Mesenchymal stem cell (in vitro differentiated cells and primary cell): ENCODE results near the gene WDR83.
A peak's percentile ranks its signal among the peaks of the same experiment; 100 is the strongest.

Source experiments
- DNase-seq: peaks from one replicate; pipeline ENCODE4 v3.0.0-alpha.2; 2013
- H2AFZ ChIP-seq: one replicate; pipeline ENCODE4 v1.6.1; 2013; ENCODE audit warnings: low read depth, mild to moderate bottlenecking, control low read depth, inconsistent platforms, low read length, moderate library complexity
- H2AK5ac ChIP-seq: 2 replicates; pipeline ENCODE4 v1.6.1; 2013; ENCODE audit warnings: low read length, moderate library complexity, mild to moderate bottlenecking, inconsistent platforms; ENCODE audit not compliant: severe bottlenecking
- H2BK120ac ChIP-seq: one replicate; pipeline ENCODE4 v1.6.1; 2013; ENCODE audit warnings: low read depth, mild to moderate bottlenecking, inconsistent platforms, low read length, moderate library complexity
- H2BK12ac ChIP-seq, 2 experiments: one replicate each; pipeline ENCODE4 v1.6.1; 2013; ENCODE audit warnings: inconsistent platforms in 2 of 2, low read length in 2 of 2, mild to moderate bottlenecking in 2 of 2, moderate library complexity in 2 of 2, control low read depth in 1 of 2
- H2BK15ac ChIP-seq: one replicate; pipeline ENCODE4 v1.6.1; 2013; ENCODE audit warnings: mild to moderate bottlenecking, low read depth, inconsistent platforms; ENCODE audit not compliant: poor library complexity, severe bottlenecking
- H2BK5ac ChIP-seq: 2 replicates; pipeline ENCODE4 v1.6.1; 2013; ENCODE audit warnings: low read depth, mild to moderate bottlenecking, low read length, control low read depth, inconsistent platforms; ENCODE audit not compliant: poor library complexity, severe bottlenecking
- H3K14ac ChIP-seq, 2 experiments: one replicate each; pipeline ENCODE4 v1.6.1; 2013; ENCODE audit warnings: inconsistent platforms in 2 of 2, low read length in 2 of 2, control low read depth in 1 of 2, mild to moderate bottlenecking in 1 of 2, moderate library complexity in 1 of 2
- H3K18ac ChIP-seq, 2 experiments: one replicate each; pipeline ENCODE4 v1.6.1; 2013; ENCODE audit warnings: inconsistent platforms in 2 of 2, low read length in 2 of 2, control low read depth in 1 of 2, low read depth in 1 of 2, mild to moderate bottlenecking in 1 of 2
- H3K23ac ChIP-seq, 2 experiments: one replicate each; pipeline ENCODE4 v1.6.1; 2013; ENCODE audit warnings: inconsistent platforms in 2 of 2, low read length in 2 of 2, mild to moderate bottlenecking in 2 of 2, moderate library complexity in 2 of 2, control low read depth in 1 of 2
- H3K27ac ChIP-seq: 2 replicates; pipeline ENCODE4 v1.5.1; 2013; ENCODE audit warnings: mild to moderate bottlenecking, moderate library complexity, low read length, control low read depth, inconsistent platforms; ENCODE audit not compliant: poor library complexity, severe bottlenecking
- H3K27me3 ChIP-seq, 2 experiments: 2 replicates each; pipeline versions ENCODE4 v1.6.1 to v1.7.0; 2013; ENCODE audit warnings: low read length in 2 of 2, mild to moderate bottlenecking in 2 of 2, moderate library complexity in 2 of 2, control low read depth in 1 of 2, inconsistent platforms in 1 of 2; ENCODE audit not compliant: control insufficient read depth in 1 of 2, insufficient read depth in 1 of 2
- H3K36me3 ChIP-seq, 2 experiments: 2 replicates each; pipeline versions ENCODE4 v1.6.1 to v1.7.0; 2013; ENCODE audit warnings: low read length in 2 of 2, control low read depth in 1 of 2, inconsistent platforms in 1 of 2, low read depth in 1 of 2, mild to moderate bottlenecking in 1 of 2; ENCODE audit not compliant: insufficient read depth in 2 of 2, control insufficient read depth in 1 of 2
- H3K4ac ChIP-seq, 2 experiments: one replicate each; pipeline ENCODE4 v1.6.1; 2013; ENCODE audit warnings: inconsistent platforms in 2 of 2, low read length in 2 of 2, mild to moderate bottlenecking in 2 of 2, moderate library complexity in 2 of 2, control low read depth in 1 of 2, low read depth in 1 of 2
- H3K4me1 ChIP-seq: 2 replicates; pipeline ENCODE4 v1.6.1; 2013; ENCODE audit warnings: low read depth, low read length, control low read depth; ENCODE audit not compliant: control insufficient read depth, insufficient read depth
- H3K4me2 ChIP-seq: 2 replicates; pipeline ENCODE4 v1.6.1; 2013; ENCODE audit warnings: low read length, mild to moderate bottlenecking, inconsistent platforms; ENCODE audit not compliant: poor library complexity, severe bottlenecking
- H3K4me3 ChIP-seq, 2 experiments: 2 replicates each; pipeline versions ENCODE4 v1.5.1 to v1.7.0; 2013; ENCODE audit warnings: low read length in 2 of 2, mild to moderate bottlenecking in 2 of 2, control low read depth in 1 of 2, low read depth in 1 of 2; ENCODE audit not compliant: insufficient read depth in 1 of 2
- H3K79me1 ChIP-seq: replicated peaks from 2 replicates; pipeline ENCODE4 v1.6.1; 2013; ENCODE audit warnings: mild to moderate bottlenecking, control low read depth, low read length, inconsistent platforms; ENCODE audit not compliant: poor library complexity, severe bottlenecking
- H3K9ac ChIP-seq: 2 replicates; pipeline ENCODE4 v1.7.0; 2013; ENCODE audit warnings: mild to moderate bottlenecking, low read length, moderate library complexity
- H3K9me3 ChIP-seq: 2 replicates; pipeline ENCODE4 v1.7.0; 2013; ENCODE audit warnings: mild to moderate bottlenecking, low read length; ENCODE audit not compliant: control insufficient read depth
- H4K8ac ChIP-seq: one replicate; pipeline ENCODE4 v1.6.1; 2013; ENCODE audit warnings: inconsistent platforms, mild to moderate bottlenecking, low read length, moderate library complexity
- H4K91ac ChIP-seq: one replicate; pipeline ENCODE4 v1.6.1; 2013; ENCODE audit warnings: mild to moderate bottlenecking, low read length, inconsistent platforms
- WGBS: methylation state at CpG from one replicate; pipeline ENCODE4 v1.1.7; 2013; ENCODE audit warnings: mixed read lengths; 5-methylcytosine and 5-hydroxymethylcytosine counted together

WDR83 gene

GRCh38 chr19:12623361-12624031 lies 43.1 kb upstream of the WDR83 start:
- H3K4ac ChIP-seq: no peak overlapping the region
- no peak overlapping the region for H3K9ac ChIP-seq
- H3K27me3 ChIP-seq: no peaks in the 10 kb centered on the region
- no peak overlapping the region for H3K14ac ChIP-seq
- H2AFZ ChIP-seq: no peak overlapping the region
- H3K4me2 ChIP-seq: no peak overlapping the region
- no peak overlapping the region for H2AK5ac ChIP-seq
- H3K79me1 ChIP-seq: peaks cover 10% of the 10 kb centered on the region
- peaks cover 52 to 59% of the 10 kb centered on the region in 2 experiments for H3K36me3 ChIP-seq
- no peaks in the 10 kb centered on the region for H3K4me1 ChIP-seq
- H2BK15ac ChIP-seq: no peak overlapping the region
- no peak overlapping the region for H3K23ac ChIP-seq
- peaks cover 58% of the 10 kb centered on the region for H3K9me3 ChIP-seq
- H2BK120ac ChIP-seq: no peak overlapping the region
- H3K27ac ChIP-seq: no peak overlapping the region
- H2BK5ac ChIP-seq: no peak overlapping the region
- H3K4me3 ChIP-seq: peak overlapping the region in 1 of 2 experiments; percentile 10
- no peak for DNase-seq
- H4K8ac ChIP-seq: no peak overlapping the region
- H3K18ac ChIP-seq: no peak overlapping the region
- no peak overlapping the region for H2BK12ac ChIP-seq
- 98% methylated on average over 2 of the region's 4 CpGs for WGBS
- no peak overlapping the region for H4K91ac ChIP-seq

GRCh38 chr19:12626958-12627357 lies 39.6 kb upstream of the WDR83 start:
- no peak overlapping the region for H4K8ac ChIP-seq
- H3K36me3 ChIP-seq: peaks cover 70 to 84% of the 10 kb centered on the region in 2 experiments
- no peak overlapping the region for H2AK5ac ChIP-seq
- no peaks in the 10 kb centered on the region for H3K27me3 ChIP-seq
- 85% methylated on average over 8 of the region's 8 CpGs for WGBS
- H3K18ac ChIP-seq: no peak overlapping the region
- H3K27ac ChIP-seq: no peak overlapping the region
- H3K23ac ChIP-seq: no peak overlapping the region
- H3K4me1 ChIP-seq: no peaks in the 10 kb centered on the region
- H3K14ac ChIP-seq: no peak overlapping the region
- peaks cover 84% of the 10 kb centered on the region for H3K9me3 ChIP-seq
- no peak overlapping the region for H3K4me2 ChIP-seq
- peaks cover 19% of the 10 kb centered on the region for H3K79me1 ChIP-seq
- no peak overlapping the region for H2BK15ac ChIP-seq
- no peak overlapping the region for H3K9ac ChIP-seq
- no peak overlapping the region for H2AFZ ChIP-seq
- no peak overlapping the region for H2BK120ac ChIP-seq
- no peak for DNase-seq
- no peak overlapping the region for H4K91ac ChIP-seq
- H3K4ac ChIP-seq: no peak overlapping the region
- no peak overlapping the region for H2BK5ac ChIP-seq
- H2BK12ac ChIP-seq: no peak overlapping the region
- peak overlapping the region in 1 of 2 experiments; percentile 57 for H3K4me3 ChIP-seq

- no peak overlapping the region for H2BK15ac ChIP-seq
- H3K18ac ChIP-seq: no peak overlapping the region
- H4K8ac ChIP-seq: no peak overlapping the region
- H2AFZ ChIP-seq: no peak overlapping the region
- no peak overlapping the region for H4K91ac ChIP-seq
- no peak overlapping the region for H3K14ac ChIP-seq
- peak; percentile 41 for DNase-seq
- H3K4me2 ChIP-seq: no peak overlapping the region
- no peak overlapping the region for H2BK5ac ChIP-seq
- H3K4me3 ChIP-seq: peak overlapping the region in 1 of 2 experiments; percentile 63
- peaks cover 85% of the 10 kb centered on the region for H3K9me3 ChIP-seq
- H2BK12ac ChIP-seq: no peak overlapping the region
- WGBS: 96% methylated on average over 14 of the region's 17 CpGs
- H3K27me3 ChIP-seq: no peaks in the 10 kb centered on the region
- no peak overlapping the region for H3K4ac ChIP-seq
- H3K9ac ChIP-seq: no peak overlapping the region
- no peak overlapping the region for H3K23ac ChIP-seq
- H3K36me3 ChIP-seq: peaks cover 72 to 85% of the 10 kb centered on the region in 2 experiments
- peaks cover 17% of the 10 kb centered on the region for H3K79me1 ChIP-seq
- no peak overlapping the region for H2AK5ac ChIP-seq
- no peak overlapping the region for H3K27ac ChIP-seq
- no peaks in the 10 kb centered on the region for H3K4me1 ChIP-seq
- H2BK120ac ChIP-seq: no peak overlapping the region
Observed at GRCh38 chr19:12628040-12629022, 38.3 kb upstream of the WDR83 start.

- Histone ChIP-seq H3K4me1 (no peaks in the 10 kb centered on the region), H2BK120ac (no peak overlapping the region), H3K14ac (no peak overlapping the region), H3K9ac (no peak overlapping the region), H2AK5ac (no peak overlapping the region), H3K4me3 (peak overlapping the region in 1 of 2 experiments; percentile 63), H3K9me3 (peaks cover 82% of the 10 kb centered on the region), H2AFZ (no peak overlapping the region), H3K4me2 (no peak overlapping the region), H3K4ac (no peak overlapping the region), H2BK15ac (no peak overlapping the region), H3K79me1 (peaks cover 17% of the 10 kb centered on the region), H3K23ac (no peak overlapping the region), H3K27me3 (no peaks in the 10 kb centered on the region), H4K91ac (no peak overlapping the region), H2BK5ac (no peak overlapping the region), H3K36me3 (peaks cover 65 to 78% of the 10 kb centered on the region in 2 experiments), H4K8ac (no peak overlapping the region), H3K27ac (no peak overlapping the region), H2BK12ac (no peak overlapping the region), H3K18ac (no peak overlapping the region)
- WGBS: 100% methylated on average over 4 of the region's 7 CpGs
- DNase-seq: no peak
Observed at GRCh38 chr19:12629215-12629614, 37.4 kb upstream of the WDR83 start.
